Iris pigment epithelial cell (primary cell): ENCODE measurements around the gene NKAIN4.

Source experiments
- DNase-seq: peaks from one replicate; pipeline ENCODE4 v3.0.0-alpha.2; 2011; ENCODE audit warnings: low read depth

The NKAIN4 gene

DNA sequence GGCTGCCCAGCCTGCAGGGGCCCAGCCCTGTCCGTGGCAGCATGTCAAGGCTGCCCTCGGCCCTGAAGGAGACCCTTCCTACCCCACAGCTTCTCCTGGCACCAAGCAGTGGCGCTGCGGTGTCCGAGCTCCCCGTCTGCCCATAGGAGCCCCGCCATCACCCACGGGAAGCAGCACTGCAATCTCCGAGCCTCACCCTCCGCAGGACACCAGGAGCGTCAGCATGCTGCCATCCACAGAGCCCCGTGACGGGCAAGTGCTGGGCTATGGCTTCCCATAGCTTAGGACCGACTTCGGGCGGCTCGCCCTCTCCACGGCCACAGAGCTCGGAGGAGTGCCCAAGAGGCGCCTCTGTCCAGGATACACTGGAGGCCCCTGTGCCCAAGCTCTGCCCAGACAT lies 63.4 kb downstream of the NKAIN4 start:
- no peak for DNase-seq
